Inferior parietal cortex (tissue), 1 donor: ENCODE results near the gene NTPCR.
"Not testable (repeated sequence)": the region's sequence is repeated elsewhere in the genome, so short reads cannot be mapped to it uniquely, and the experiment has no call there.

Source experiments
- DNase-seq: peaks from one replicate; pipeline ENCODE4 v3.0.0-alpha.2; 2016; ENCODE audit errors: extremely low spot score

The NTPCR gene, protein sequence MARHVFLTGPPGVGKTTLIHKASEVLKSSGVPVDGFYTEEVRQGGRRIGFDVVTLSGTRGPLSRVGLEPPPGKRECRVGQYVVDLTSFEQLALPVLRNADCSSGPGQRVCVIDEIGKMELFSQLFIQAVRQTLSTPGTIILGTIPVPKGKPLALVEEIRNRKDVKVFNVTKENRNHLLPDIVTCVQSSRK

DNA sequence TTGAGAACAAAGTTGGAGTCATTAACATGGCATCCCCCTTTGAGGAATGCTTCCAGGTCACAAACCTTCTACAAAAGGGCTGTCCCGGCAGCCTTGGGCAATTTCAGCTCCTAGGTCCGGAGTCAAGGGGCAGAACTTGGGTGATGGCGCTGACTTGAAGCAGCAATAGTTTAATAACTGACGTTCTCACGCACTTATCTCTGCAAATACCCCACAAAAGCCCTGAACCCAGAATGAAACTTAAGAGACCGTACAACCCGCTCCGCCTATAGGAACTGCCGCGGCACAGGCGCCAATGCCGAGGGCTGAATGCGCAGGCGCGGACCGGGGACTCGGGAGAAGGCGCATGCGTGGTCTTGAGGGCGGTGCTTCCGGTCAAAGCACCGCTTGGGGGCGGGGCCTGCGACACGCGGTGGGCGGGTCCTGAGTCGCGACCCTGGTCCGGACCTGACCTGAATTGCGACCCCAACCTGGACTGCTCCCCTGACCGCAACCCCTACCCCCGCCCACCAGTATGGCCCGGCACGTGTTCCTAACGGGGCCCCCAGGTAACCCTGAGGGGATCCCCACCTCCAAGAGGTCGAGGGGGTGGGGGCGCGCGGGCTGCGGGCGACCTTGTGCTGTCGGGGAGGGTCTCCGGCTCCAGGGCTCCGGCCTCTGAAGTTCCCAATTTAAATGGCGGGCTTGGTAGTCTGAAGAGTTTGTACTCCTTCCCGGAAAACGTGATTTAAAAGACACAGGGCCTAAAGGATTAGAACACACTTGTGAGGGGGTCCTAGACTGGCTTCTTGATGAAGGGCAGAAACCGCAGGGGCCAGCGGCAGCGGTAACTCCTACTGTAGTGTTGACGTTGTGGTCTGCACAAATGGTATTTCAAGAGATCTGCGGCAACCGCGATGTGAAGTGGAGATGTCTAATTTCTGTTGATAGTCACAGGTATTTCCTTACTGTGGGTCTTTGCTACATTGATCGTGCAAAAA, at the start of gene NTPCR:
TSS of gene NTPCR (plus strand) at position 415 of the 980 bp plus-strand sequence. CDS start at position 515, 100 bp downstream.
- peak; percentile 97 for DNase-seq

DNA sequence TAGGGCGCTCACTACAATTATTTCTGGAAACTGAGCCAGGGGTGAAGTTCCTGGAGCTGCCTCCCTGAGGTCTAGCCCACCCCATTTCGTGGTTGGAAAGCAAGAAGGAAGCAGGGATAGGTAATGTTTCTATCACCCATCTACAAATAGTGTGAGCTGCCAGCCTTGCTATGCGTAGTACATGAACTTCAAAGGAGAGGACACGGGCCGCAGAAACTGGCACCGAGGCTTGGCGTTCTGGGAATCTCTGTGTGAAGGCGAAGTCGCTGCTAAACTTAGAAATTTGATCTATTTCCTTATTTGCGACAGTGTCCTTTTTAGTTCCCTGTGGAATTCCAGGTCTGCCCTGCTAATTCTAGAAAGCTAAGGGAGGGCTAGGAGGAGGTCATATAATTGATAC, 49.6 kb upstream of the NTPCR start:
- no peak for DNase-seq

DNA sequence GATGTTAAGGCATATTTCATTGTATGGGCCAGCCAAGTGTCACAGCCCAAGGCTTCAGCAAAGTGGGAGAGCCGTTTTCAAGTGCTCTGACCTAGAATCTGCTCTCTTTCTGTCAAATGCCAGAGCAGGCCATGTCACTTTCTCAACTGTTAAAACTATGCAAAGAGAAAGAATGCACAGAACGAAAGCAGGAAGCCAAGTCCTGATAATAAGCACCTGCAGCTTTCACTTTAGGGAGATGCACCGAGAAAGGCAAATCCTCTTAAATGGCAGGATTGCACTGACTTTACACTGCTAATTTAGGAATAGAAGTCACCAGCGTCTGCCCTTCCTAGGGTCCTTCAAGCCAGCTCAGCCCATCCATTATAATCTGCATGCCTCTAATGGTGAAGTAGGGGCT, 49.2 kb upstream of the NTPCR start:
- no peak for DNase-seq

DNA sequence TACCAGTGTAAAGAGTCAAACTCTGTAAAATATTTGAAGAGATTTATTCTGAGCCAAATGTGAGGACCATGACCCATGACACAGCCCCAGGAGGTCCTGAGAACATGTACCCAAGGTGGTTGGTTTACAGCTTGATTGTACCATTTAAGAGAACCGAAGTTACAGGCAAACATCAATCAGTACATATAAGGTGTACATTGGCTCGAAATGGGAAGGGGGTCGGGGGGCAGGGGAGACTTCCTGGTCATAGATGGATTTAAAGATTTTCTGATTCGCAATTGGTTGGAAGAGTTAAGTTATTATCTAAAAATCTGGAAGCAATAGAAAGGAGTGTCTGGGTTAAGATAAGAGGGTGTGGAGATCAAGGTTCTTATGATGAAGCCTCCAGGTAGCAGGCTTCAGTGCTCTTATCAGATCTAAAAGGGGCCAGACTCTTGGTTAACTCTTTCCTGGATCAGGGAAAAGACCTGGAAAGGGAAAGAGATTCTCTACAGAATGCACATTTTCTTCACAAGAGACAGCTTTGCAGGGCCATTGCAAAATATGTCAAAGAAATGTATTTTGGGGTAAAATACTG, 47.5 kb upstream of the NTPCR start:
- no peak for DNase-seq

DNA sequence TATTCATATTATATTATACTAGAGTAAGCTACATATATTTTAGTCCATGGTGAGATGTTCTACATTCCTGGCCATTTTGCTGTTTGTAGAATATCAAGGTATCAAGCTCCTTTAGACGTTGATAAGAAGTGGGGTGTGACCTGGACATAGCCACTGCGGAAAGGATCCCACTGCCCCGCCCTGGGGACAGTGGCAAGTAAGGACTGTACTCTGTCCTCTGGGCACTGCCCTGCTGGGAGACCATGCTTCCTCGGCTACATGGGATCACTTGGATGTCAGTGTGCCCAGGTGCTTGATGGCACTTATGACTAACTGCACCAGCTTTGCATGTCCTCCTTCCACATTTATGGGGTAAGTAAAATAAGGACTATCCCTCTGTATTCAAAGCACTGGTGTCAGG, 46.3 kb upstream of the NTPCR start:
- DNase-seq = no peak

DNA sequence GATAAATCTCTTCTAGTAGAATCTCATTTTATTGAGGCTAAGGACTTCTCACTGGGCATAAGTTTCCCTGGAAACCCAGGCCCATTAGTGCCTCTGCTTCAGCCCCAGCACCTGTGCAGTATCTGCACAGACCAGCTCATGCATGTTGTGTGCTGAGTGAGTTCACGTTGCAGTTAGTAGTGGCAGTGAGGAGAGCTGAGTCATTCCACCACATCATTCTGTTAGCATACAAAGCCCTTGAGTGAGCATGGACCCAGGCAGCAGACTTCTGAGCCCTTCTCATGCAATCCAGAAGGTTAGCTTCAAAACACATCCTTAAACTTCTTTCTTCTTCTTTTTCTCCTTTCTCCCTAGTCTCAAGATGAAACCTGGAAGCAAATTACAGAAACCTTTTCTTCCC, 45.8 kb upstream of the NTPCR start:
- no peak for DNase-seq

DNA sequence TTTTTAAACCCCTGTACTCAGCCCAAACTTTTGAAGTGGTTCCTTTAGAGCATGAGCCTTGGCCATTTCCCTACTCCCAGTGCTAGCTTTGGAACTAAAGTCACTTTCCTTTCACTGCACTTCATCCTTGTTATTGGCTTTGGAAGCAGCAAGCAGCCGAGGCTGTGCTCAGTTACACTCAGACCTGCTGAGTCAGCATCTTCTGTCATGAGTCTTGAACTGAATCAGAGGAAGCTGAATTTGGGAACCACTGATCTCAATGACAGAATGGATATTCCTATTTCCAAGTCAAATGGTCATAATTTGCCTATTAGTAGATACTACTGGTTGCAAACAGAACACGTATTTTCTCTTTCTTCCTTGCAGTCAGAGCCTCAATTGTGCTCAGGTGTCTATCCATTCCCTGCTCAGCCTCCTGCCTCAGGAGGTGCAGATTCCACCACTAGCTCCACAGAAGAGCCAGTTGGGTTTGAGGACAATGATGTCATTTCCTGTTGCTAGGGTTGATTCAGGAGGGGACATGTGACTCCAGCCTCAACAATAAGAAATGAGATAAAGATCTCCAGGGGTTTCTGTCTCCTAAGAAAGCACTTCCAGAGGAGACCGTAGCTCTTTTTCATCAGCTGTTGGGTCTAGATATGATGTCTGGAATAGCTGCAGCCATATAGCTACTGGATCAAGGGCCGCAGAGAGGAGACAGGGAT, 44.9 kb upstream of the NTPCR start:
- no peak for DNase-seq

DNA sequence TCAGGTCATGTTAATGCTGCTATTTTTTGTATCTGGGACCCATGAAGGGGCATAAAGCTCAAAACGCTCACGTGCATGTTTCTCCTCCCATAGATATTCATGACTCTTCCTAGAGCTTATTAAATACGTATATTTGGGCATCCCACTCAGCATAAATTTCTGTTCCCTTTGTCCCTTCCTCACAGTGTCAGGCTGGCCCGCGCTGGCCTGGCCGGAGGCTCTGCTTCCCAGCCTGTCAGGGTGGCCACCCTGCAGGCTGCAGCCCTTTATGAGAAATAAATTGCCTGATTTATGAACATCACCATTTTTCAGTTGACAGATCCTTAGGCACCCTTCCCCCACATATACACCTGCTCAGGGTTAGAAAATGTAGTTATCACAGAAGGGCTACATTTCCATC, 44.0 kb upstream of the NTPCR start:
- DNase-seq = no peak

DNA sequence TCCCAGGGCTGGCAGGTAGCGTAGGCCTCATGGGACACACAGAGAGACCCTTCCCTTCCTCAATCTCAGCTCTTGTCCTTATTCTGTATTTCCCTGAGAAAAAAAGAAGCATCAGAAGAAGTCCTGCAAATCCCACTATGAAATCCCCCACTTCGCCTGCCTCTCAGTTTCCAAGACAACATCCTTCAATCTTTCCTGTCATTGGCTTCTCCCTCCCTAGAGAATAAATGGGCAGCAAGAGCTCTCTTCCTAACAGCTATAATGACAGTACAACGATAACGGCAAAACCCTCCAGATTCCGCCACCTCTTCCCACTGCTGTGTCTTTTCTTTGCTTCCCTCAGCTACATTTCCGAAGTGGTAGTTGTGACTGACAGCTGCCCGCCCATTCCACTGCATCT, 41.6 kb upstream of the NTPCR start:
- no peak for DNase-seq

DNA sequence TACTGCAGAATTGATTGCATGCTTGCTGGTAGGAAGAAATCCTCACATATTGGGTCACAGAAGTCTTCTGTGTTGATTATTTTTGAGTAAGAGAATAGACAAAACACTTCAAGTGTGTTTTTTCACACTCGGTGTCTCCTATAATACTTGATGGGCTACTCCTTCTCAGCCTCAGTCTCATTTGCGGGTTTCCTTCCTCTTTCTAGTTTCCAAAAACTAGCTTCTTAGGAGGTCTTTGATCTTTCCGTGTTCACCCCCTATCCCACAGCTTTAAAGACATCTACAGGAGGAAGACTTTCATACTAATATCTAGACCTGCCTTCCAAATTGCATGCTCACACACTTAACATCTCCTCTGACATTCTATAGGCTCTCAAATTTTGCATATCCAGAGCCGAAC, 40.7 kb upstream of the NTPCR start:
- no peak for DNase-seq

DNA sequence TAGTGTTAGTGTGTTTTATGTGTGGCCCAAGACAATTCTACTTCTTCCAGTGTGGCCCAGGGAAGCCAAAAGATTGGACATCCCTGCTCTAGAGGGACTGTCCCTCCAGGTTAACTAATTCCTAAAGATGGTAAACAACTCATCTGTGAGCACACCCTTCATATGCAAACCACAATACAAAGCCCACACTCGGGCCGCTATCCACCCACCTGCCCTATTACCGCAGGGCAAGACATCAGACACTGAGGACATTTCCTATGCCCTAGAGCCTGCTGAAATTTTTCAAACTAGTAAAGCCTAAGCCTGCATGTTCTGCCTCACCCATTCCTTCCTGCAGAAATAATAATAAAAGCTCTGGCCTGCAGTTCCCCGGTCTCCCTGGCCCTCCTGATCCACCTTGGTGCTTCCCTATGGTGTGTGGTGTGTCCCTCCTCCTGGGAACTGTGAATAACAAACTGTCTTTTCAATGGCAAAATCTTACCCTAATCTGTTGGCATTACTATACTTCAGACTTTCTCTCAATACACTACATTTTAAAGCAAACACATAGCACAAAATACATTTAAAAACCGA, 39.3 kb upstream of the NTPCR start:
- DNase-seq = no peak

DNA sequence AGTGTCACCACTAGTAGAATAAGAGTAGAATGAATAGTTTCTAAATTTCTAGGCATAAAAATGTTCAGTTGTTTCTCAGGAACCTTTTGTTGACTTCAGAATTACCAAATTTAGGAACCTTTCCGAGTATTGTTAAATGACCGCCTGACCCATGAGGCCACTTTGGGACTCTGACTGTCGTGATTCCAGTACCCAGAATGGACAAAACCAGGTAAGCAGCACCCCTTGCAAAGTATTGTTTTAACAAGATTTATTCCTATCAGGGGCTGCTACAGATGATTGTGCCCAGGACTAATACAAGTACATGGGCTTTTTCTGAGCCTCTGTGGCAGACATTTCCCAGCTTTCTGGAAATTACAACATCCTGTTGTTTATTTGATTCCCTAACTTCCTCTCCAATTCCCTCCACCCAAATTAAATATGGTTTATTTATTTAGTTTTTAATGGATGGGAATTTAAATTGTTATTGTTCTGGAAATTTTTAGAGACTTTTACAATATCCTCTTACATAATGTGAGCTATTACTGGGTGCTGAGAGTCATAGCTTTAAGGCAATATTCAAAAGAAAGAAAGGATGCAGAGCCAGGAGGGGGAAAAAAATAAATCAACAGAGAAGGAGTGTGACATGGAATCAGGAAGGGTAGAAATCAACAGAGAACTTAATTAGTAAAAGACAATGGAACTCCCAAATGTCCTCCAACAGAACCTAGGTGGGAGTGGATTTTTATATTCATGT, 37.4 kb upstream of the NTPCR start:
- no peak for DNase-seq

DNA sequence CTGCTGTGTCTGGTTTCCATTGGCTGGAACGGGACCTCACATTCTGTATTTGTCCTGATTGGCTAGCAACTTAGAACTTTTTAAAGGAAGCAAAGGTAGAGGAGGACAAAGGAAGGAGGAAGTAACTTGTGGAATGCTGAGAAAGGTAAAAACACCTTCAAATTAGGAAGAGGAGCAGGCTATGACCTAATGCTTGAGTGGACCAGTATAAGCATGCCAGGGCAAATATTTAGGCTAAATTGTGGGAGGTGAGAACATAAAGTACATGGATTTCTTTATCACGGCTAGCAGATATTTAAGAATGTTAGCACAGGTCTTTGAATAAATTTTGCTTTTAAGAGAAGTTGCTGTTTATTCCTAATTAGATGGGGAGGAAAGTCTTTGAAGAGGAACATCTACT, 36.1 kb upstream of the NTPCR start:
- DNase-seq = not testable (repeated sequence)

DNA sequence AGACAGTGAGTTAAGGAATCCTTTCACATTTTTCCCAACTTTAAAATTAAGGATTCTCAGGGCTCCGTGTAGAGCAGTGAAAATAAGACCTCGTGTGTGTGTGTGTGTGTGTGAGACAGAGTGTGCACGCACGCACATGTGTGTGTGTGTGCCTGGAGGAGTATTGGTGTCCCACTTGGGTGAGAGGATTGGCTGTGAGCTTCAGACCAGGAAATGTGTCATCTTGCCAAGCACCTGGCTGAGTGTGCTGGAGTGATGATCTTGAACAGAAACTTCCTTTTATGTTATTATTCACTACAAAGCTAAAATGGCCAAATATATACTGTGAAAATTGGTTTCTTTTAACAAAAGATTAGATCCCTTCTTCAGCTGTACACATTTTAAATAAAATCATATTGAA, 35.2 kb upstream of the NTPCR start:
- DNase-seq = no peak

DNA sequence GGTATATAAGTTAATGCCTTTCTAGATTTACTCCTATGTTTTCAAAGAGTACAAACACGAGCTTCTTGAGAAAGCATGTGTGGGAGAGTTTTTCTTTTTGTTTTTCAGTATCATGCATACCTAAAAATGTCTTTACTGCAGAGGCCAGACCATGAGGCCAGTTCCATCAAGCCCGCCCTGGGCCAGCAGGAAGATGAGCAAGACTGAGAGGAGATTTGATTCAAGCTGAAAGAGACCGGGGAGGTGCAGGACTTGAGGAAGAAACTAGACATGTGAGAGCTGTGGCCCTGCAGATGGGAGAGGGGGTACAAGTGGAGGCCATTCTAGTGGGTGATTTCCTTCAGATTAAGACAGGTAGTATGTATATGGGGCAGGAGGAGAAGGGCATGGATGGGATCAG, 33.4 kb upstream of the NTPCR start:
- no peak for DNase-seq

DNA sequence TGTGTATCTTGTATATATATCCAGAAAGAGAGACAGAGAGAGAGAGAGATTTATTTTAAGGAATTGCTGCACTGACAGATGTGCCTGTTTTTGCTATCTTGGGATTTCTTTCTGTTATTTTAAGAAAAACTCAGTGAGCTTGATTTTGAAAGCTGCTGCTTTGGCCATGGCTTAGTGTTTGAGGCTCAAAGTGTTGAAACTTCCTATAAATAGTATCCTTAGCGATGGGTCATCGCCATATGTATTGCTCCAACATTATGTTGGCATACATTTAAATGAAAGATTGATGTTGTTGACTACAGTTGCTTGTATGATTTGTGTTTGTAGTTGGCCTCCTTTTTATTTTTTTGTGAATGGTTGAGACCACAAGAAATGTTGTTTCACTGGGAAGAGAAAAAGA, 29.0 kb upstream of the NTPCR start:
- DNase-seq = peak; percentile 4

DNA sequence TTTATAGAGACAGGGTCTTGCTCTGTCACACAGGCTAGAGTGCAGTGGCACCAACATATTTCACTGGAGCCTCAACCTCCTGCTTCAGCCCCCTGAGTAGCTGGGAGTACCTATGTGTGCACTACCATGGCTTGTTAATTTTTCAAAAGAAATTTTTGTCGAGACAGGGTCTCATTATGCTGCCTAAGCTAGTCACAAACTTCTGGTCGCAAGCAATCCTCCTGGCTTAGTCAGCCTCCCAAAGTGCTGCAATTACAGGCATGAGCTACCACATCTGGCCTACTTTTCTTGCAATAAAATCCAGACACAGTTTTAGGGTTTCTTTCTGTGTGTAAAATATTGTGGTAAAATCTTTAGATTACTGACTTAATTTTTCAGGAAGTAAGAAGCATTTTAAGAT, 27.9 kb upstream of the NTPCR start:
- no peak for DNase-seq

DNA sequence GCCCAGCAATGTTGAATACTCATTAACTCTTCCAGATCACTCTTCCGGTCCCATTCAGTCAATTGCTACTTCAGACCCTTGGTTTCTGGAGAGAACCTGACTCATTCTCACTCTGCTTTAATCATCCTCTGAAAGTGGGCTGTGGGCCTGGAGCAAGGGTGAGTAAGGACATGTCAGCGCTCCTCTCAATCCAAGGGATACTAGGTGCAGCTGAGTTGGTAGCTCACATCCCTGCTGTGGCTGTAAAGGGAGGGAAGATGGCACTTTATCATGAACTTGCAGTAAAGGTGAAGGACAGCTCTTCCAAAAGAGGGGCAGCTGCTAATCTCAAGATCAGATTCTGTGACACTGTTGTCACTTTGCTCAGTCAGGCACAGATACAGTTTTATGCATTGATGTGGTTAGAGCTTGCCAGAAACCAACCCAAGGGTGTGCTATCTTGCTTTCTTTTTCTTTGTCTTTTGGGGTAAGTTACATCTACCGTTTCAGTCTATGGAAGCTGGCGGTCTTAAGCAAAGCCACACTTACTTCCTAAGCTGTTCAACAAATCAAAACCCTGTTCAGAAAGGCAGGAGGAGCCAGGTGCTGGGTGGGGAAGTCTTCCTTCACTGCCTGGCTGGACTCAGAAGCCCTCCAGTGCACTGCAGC, 26.5 kb upstream of the NTPCR start:
- no peak for DNase-seq

DNA sequence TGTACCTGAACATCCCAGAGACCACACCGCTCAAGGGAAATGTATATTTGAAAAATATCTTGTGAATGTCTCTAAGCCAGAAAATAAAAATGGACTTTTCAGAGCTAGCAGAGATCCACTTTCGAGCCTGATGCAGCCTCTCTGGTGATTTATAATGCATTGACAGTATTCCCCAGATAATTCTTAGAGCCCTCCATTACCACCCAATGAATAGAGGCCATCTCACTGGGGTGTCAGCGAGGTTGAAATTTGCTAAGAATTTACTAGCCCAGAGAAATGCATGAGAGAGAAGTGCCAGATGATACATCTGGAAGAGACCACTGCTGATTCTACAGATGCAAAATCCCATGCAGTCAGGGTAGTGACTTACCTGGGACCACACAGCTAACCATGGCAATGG, 25.5 kb upstream of the NTPCR start:
- DNase-seq = no peak

DNA sequence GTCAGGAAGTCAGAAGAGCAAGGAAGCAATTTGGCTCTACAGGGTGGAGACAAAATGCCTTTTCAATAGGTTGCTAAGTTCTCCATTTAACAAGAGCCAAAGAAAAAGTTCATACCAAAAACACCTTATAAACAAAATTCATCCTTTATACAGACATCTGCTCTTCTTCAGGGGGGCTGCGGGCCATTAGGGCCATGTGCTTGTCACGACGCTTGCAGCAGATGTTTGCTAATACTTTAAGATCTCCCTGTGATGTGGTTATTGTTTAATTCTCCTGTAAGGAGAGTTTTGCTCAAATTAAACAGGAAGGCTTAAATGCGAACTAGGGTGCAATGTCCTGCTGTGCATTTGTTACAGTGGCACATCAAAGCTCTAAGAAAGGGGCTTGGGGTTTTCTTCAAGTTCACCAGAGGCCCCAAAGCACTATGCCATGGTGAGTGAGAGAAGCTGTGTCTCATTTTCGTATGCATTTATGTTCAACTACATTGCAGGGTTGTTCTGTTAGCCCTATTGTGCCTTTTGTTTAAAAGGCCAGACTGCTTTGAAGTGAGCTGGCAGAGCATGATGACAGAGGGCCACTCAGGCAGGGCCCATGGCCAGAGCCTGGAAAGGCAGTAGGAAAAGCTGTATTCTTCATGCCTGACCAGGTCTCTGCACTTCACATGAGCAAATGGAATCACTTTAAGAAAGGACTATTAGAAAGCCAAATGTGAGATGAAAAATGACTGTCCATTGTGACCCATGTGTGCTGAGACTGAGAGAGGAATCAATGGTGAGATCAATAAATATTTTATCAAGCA, 24.8 kb upstream of the NTPCR start:
- no peak for DNase-seq
